SK-N-MC (cell line): Measurements from ENCODE around the gene CALD1.

ENCODE experiments used
- DNase-seq: peaks from one replicate; pipeline ENCODE4 v3.0.0-alpha.2; 2011; ENCODE audit warnings: low read depth, low spot score
- H3K27ac ChIP-seq: fragments of 200-600 bp; sonication (generic); 2 replicates; pipeline ENCODE4 v1.5.1; 2016; ENCODE audit warnings: mixed run types
- H3K36me3 ChIP-seq: fragments of 200-600 bp; sonication (generic); 2 replicates; pipeline ENCODE4 v1.6.1; 2017; ENCODE audit warnings: antibody characterized with exemption, low read length, mixed read lengths; ENCODE audit not compliant: insufficient read depth
- H3K4me3 ChIP-seq: fragments of 200-600 bp; sonication (generic); 2 replicates; pipeline ENCODE4 v1.5.1; 2016
- H3K9ac ChIP-seq: fragments of 200-600 bp; sonication (generic); 2 replicates; pipeline ENCODE4 v1.8.0; 2017; ENCODE audit warnings: mixed run types, mixed read lengths; ENCODE audit not compliant: insufficient read length
- H3K9me3 ChIP-seq: fragments of 200-600 bp; sonication (generic); 2 replicates; pipeline ENCODE4 v1.6.1; 2017; ENCODE audit warnings: low read depth, mild to moderate bottlenecking, antibody characterized with exemption, low read length, moderate library complexity, mixed read lengths
- EZH2 ChIP-seq: fragments of 200-600 bp; sonication (generic); IDR thresholded peaks from one replicate; pipeline ENCODE4 v1.6.1; 2017; ENCODE audit warnings: antibody characterized with exemption
- FOXP2 ChIP-seq: optimal IDR thresholded peaks from 2 replicates; pipeline ENCODE3; 2011; ENCODE audit warnings: mild to moderate bottlenecking, moderate library complexity; ENCODE audit not compliant: insufficient read depth; ENCODE audit errors: extremely low read length, control extremely low read depth
- POLR2AphosphoS5 ChIP-seq: IDR thresholded peaks from 2 replicates; pipeline ENCODE4 v1.6.1; 2012; ENCODE audit warnings: mild to moderate bottlenecking, low read depth, low read length, borderline replicate concordance

Gene CALD1

DNA sequence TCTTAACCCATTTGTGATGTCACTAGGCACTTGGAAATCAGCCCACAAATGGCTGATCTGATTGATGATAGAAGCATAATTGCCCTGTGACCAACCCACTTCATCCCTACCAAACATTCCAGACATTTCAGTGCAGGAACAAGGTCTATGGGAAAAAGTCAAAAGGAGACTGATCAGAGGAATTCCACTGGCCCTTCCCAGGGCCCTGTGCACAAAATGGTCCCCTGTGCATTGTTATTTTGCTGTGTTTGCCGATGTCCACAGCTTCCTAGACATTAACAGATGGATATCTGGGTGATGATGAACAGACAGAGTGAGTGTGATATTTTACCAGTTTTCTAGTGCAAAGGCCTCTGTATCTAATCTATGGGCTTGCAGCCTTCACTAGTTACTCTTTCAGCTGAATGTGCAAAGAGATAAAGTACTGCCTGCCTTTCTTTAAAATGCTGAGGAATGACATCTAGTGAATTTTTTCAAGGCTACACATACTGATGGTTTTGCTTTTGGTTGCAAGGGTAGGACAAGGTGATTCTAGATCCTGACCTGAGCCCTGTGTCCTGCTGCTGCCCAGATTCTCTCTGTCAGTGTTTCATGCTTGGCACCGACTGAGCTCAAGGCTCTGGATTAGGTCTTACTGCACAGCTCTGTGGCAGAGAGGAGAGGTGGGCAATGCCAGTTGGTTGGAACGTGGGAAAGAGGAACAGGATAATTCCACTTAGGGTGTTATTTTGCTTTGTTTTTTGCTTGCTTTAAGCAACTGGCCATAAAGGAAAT, 55.4 kb downstream of the CALD1 start:
- TF ChIP-seq POLR2AphosphoS5 = no peak
- no peak for TF ChIP-seq EZH2
- TF ChIP-seq FOXP2 = no peak
- H3K27ac ChIP-seq = no peak overlapping the region
- no peak overlapping the region for H3K9ac ChIP-seq
- no peaks in the 10 kb centered on the region for H3K36me3 ChIP-seq
- no peak for DNase-seq
- no peak overlapping the region for H3K4me3 ChIP-seq
- no peaks in the 10 kb centered on the region for H3K9me3 ChIP-seq

DNA sequence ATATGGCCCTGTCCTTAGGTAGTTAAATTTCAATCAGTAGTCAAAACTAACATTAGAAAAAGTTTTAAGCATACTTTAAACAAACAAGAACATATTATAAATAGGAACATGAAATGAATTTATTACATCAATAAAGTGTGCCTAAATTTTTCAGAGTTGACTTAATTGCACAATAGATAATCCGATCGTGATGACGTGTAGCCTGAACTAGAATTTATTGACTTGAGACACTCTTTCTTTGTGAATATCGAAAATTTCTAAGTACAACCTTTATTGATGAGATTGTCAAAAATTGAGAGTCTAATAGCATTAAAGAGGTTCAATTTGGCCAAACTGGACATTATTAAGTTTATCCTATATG, 56.0 kb downstream of the CALD1 start:
- H3K36me3 ChIP-seq = no peaks in the 10 kb centered on the region
- no peak for TF ChIP-seq EZH2
- H3K4me3 ChIP-seq = no peak overlapping the region
- H3K9ac ChIP-seq = no peak overlapping the region
- H3K9me3 ChIP-seq = no peaks in the 10 kb centered on the region
- no peak overlapping the region for H3K27ac ChIP-seq
- DNase-seq = no peak

DNA sequence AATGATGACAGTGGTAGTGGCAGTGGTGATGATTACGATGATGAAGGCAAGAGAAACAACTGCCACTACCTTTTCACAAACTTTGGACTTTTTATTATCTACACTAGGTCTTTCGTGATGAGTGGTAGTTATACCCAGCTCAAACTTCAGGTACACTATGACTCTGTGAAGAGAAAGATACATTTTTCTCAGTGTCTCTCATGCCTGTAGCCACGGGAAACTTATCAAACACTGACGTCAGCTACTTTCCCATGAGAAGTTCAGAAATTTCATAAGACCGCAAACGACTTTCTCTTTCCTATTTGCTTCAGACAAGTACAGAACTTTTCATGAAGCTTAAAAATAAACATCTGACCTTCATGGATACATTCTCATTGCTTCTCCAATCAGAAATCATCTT, 57.0 kb downstream of the CALD1 start:
- H3K9ac ChIP-seq = no peak overlapping the region
- no peak overlapping the region for H3K4me3 ChIP-seq
- TF ChIP-seq POLR2AphosphoS5 = no peak
- TF ChIP-seq EZH2 = no peak
- TF ChIP-seq FOXP2 = no peak
- no peaks in the 10 kb centered on the region for H3K9me3 ChIP-seq
- no peak overlapping the region for H3K27ac ChIP-seq
- H3K36me3 ChIP-seq = no peaks in the 10 kb centered on the region
- DNase-seq = no peak

DNA sequence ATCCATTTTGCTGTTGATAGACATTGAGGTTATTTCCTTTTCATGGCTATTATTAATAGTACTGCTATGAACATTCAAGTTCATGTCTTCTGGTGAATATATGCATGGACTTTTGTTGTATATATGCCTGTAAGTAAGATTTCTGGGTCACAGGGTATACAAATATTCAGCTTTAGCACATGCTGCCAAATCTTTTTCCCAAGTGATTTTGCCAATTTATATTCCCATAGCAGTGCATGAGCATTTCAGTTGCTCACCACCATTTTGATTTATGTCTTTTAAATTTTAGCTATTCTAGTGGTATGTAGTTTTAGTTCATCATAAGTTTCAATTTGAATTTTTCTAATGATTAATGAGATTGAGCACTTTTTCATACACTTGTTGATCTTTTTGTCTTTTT, 59.9 kb downstream of the CALD1 start:
- Histone ChIP-seq H3K36me3 (no peaks in the 10 kb centered on the region), H3K27ac (no peak overlapping the region), H3K9me3 (no peaks in the 10 kb centered on the region), H3K4me3 (no peak overlapping the region), H3K9ac (no peak overlapping the region)
- TF ChIP-seq FOXP2 = no peak
- TF ChIP-seq EZH2 = no peak
- no peak for TF ChIP-seq POLR2AphosphoS5
- DNase-seq = no peak

DNA sequence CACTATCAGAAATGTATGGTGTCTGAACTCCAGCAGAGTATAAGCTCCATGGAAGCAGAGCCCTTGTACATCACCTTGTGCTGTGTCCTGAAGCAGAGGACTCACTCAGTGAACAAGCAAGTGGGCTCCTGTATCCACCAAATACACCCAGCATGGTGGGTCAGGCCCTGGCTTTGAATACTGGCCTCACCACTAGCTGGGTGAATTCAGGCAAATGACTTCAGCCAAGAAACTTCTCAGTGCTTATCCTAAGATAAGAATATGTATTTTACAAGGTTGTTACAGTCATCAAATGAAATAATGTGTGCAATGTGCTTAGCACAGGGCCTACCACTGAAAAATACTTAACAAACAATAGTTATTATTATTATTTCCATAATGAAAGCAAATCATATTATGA, 62.6 kb downstream of the CALD1 start:
- Histone ChIP-seq H3K27ac (no peak overlapping the region), H3K9ac (no peak overlapping the region), H3K9me3 (no peaks in the 10 kb centered on the region), H3K36me3 (no peaks in the 10 kb centered on the region), H3K4me3 (no peak overlapping the region)
- no peak for DNase-seq
- TF ChIP-seq FOXP2 (no peak), EZH2 (no peak), POLR2AphosphoS5 (no peak)

DNA sequence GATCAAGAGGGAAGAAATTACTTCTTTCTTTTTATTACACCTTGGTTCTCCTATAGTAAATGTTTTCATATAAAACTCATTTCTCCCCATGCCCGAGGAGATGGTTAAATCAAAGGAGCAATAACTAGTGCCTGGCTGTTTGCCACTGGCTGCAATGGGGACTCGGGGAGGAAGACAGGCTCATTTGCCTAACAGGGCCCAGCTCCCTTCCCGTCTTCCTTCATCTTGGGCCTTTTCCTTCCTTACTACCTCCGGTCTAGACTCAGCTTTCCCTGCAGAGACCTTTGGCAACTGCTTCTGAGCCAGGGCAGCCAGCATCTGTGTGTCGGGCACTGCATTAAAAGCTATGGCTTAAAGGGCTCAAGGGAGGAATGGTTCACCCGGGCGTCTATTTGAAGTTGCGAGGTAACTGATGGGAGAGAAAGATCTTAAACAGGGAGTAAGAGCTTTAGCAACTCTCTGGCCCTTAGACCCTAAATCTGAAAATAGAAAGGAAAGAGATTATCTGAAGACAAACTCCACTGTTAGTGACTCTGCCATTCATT, 63.5 kb downstream of the CALD1 start:
- H3K9ac ChIP-seq = no peak overlapping the region
- DNase-seq = no peak
- no peak overlapping the region for H3K27ac ChIP-seq
- H3K4me3 ChIP-seq = no peak overlapping the region
- H3K9me3 ChIP-seq = no peaks in the 10 kb centered on the region
- TF ChIP-seq POLR2AphosphoS5 = no peak
- no peak for TF ChIP-seq FOXP2
- no peak for TF ChIP-seq EZH2
- no peaks in the 10 kb centered on the region for H3K36me3 ChIP-seq

DNA sequence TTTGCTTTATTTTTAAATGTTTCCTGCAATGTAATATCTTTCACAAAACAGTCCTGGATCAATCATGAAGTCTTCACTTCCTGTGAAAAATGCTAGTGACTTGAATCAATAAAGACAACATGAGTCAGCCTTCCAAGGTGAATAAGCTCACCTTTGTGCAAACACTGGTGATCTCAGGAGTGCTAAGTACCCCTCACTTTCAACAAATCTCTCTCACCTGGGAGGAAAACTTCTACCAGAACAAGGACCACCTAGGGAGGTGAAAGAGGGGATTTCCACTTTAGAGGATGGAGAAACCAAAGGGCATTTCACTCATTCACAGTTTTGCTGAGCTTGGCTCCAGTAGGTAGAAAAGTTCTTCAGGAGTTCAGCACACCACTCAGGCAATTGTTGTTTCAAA, 64.8 kb downstream of the CALD1 start:
- Histone ChIP-seq H3K27ac (no peak overlapping the region), H3K9ac (no peak overlapping the region), H3K36me3 (no peaks in the 10 kb centered on the region), H3K9me3 (no peaks in the 10 kb centered on the region), H3K4me3 (no peak overlapping the region)
- no peak for DNase-seq
- TF ChIP-seq EZH2 = no peak
- TF ChIP-seq POLR2AphosphoS5 = no peak
- no peak for TF ChIP-seq FOXP2

DNA sequence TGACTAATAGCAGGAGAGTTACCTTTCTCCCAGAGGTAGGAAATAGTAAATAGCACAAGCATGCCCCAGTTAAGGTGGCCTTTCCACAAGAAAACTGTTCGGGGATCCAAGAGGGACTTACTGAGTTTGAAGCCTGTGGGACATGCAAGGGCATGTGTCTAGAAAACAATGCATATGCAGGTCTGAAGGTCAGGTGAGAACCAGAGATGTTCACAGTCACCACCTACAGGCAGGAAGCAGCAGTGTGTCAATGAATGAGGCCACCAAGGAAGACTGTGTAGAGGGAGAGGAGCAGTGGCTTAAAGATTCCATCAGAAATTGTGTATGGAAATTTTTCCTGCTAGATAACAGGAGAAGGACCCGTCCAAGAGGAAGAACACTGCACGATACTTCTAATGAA, 66.0 kb downstream of the CALD1 start:
- Histone ChIP-seq H3K9ac (no peak overlapping the region), H3K36me3 (no peaks in the 10 kb centered on the region), H3K4me3 (no peak overlapping the region), H3K27ac (no peak overlapping the region), H3K9me3 (no peaks in the 10 kb centered on the region)
- no peak for DNase-seq
- TF ChIP-seq FOXP2 (no peak), EZH2 (no peak), POLR2AphosphoS5 (no peak)

DNA sequence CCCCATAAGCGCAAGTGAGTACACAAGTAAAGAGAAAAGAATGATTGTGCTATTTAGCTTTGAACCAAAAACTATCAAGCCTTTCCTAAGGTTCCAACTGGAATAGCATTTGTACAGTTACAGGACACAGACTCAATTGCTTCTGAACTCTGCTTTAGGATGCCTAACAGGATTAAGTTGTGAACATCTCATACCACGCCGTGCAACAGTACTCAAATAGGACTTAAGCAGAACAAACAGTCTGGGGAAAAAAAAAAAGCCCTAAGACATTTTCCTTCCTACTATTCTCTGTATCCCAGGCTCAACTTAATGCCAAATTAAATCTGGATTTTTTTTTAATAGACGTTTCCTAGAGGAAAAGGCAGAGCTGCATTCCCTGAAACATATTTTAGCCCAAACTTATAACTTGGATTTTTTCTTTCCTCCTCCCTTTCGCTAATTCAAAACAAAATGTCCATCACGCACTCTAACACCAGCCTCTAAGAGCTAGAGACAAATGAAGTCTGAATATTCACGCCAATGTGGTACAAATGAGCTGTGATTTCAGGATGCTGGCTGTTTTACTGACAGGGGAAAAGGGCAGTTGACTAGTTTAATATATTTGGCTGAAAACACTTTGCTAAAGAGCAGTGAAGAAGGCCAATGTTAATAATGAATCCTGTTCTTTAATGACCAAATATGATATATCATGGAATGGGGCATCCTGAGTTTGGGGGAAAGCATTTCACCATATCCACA, 68.6 kb downstream of the CALD1 start:
- Histone ChIP-seq H3K36me3 (no peaks in the 10 kb centered on the region), H3K9ac (no peak overlapping the region), H3K4me3 (no peak overlapping the region), H3K9me3 (no peaks in the 10 kb centered on the region), H3K27ac (no peak overlapping the region)
- DNase-seq = no peak
- TF ChIP-seq EZH2 (no peak), FOXP2 (no peak), POLR2AphosphoS5 (no peak)
